ENCODE measurements around the gene MTMR1.

MTMR1 gene

GRCh38 chrX:150763810-150764209, 70.6 kb downstream of the MTMR1 start:
- no peak for FAIRE-seq

GRCh38 chrX:150765237-150765636, 72.0 kb downstream of the MTMR1 start:
- FAIRE-seq: no peak

GRCh38 chrX:150765782-150766350, 72.7 kb downstream of the MTMR1 start:
- no peak for FAIRE-seq

- FAIRE-seq: no peak
Observed at GRCh38 chrX:150766351-150767044, 73.3 kb downstream of the MTMR1 start.

GRCh38 chrX:150767045-150767395, 73.8 kb downstream of the MTMR1 start:
- no peak for FAIRE-seq

GRCh38 chrX:150767475-150768131, 74.4 kb downstream of the MTMR1 start:
- no peak for FAIRE-seq

- FAIRE-seq: no peak
Observed at GRCh38 chrX:150768132-150768485, 74.9 kb downstream of the MTMR1 start.

- no peak for FAIRE-seq
Observed at GRCh38 chrX:150768580-150769190, 75.5 kb downstream of the MTMR1 start.

GRCh38 chrX:150769408-150769807, 76.2 kb downstream of the MTMR1 start:
- no peak for FAIRE-seq

- FAIRE-seq: no peak
Observed at GRCh38 chrX:150770623-150771022, 77.4 kb downstream of the MTMR1 start.

GRCh38 chrX:150771116-150771515, 77.9 kb downstream of the MTMR1 start:
- FAIRE-seq: no peak

- no peak for FAIRE-seq
Observed at GRCh38 chrX:150772150-150772970, 79.2 kb downstream of the MTMR1 start.

GRCh38 chrX:150773117-150773516, 79.9 kb downstream of the MTMR1 start:
- FAIRE-seq: no peak

GRCh38 chrX:150773634-150774033, 80.4 kb downstream of the MTMR1 start:
- no peak for FAIRE-seq

- no peak for FAIRE-seq
Observed at GRCh38 chrX:150774798-150775568, 81.8 kb downstream of the MTMR1 start.

GRCh38 chrX:150775569-150776350, 82.6 kb downstream of the MTMR1 start:
- no peak for FAIRE-seq

GRCh38 chrX:150777328-150777992, 84.3 kb downstream of the MTMR1 start:
- no peak for FAIRE-seq

- FAIRE-seq: no peak
Observed at GRCh38 chrX:150779385-150779784, 86.2 kb downstream of the MTMR1 start.

GRCh38 chrX:150781677-150782076, 88.5 kb downstream of the MTMR1 start:
- FAIRE-seq: no peak

- no peak for FAIRE-seq
Observed at GRCh38 chrX:150790021-150790420, 96.8 kb downstream of the MTMR1 start.

- FAIRE-seq: no peak
Observed at GRCh38 chrX:150792949-150793527, 99.8 kb downstream of the MTMR1 start.
